SH-SY5Y (cell line): ENCODE data around the gene SLC7A4.

Experiments
- GATA2 ChIP-seq: IDR thresholded peaks from 2 replicates; pipeline ENCODE4 v1.6.1; 2011; ENCODE audit warnings: mild to moderate bottlenecking, low read depth, low read length
- GATA3 ChIP-seq: IDR thresholded peaks from 2 replicates; pipeline ENCODE4 v1.6.1; 2011; ENCODE audit warnings: low read depth, mild to moderate bottlenecking, low read length, moderate library complexity

DNA sequence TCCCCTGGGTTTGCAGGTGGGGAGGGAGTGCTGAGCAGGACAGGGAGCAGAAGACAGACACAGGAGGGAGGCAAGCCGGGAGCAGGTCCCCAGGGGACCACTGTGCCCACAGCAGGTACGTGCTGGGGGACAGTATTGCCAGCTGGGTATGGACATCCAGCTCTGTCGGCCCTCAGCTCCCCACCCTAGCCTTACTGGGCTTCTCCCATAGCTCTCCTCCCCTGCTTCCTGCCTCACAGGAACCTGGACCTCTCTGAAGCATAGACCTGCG, 23.1 kb upstream of the SLC7A4 start:
- TF ChIP-seq GATA2, result no peak
- no peak for TF ChIP-seq GATA3
